Tibial artery (tissue), 4 donors: ENCODE results near the gene DGKI.
A peak's percentile ranks its signal among the peaks of the same experiment; 100 is the strongest.

Experiments used
- DNase-seq, 2 donors: peaks; one replicate each; pipeline ENCODE4 v3.0.0-alpha.2; 2019
- H3K27ac ChIP-seq, 2 donors: fragments of 200-600 bp; sonication (generic) in 1 of 2; 1 replicate in 1 of 2; 2 replicates in 1 of 2; pipeline ENCODE4 v1.5.1; 2018 to 2019; ENCODE audit warnings: mild to moderate bottlenecking in 1 of 2
- H3K27me3 ChIP-seq, 2 donors: fragments of 200-600 bp; sonication (generic) in 1 of 2; one replicate each; pipeline versions ENCODE4 v1.5.1 to v1.6.0; 2016 to 2019
- H3K36me3 ChIP-seq, 3 donors: fragments of 200-600 bp; sonication (generic) in 2 of 3; one replicate each; pipeline ENCODE4 v1.5.1; 2016 to 2019; ENCODE audit warnings: mild to moderate bottlenecking in 2 of 3
- H3K4me1 ChIP-seq, 4 donors: fragments of 200-600 bp; sonication (generic) in 2 of 4; 1 replicate in 3 of 4; 2 replicates in 1 of 4; pipeline ENCODE4 v1.5.1; 2016 to 2019
- H3K4me3 ChIP-seq, 2 donors: fragments of 200-600 bp; sonication (generic) in 1 of 2; 1 replicate in 1 of 2; 2 replicates in 1 of 2; pipeline ENCODE4 v1.5.1; 2018 to 2019; ENCODE audit warnings: mild to moderate bottlenecking in 2 of 2
- H3K9me3 ChIP-seq, 3 donors: fragments of 200-600 bp; sonication (generic) in 1 of 3; one replicate each; pipeline ENCODE4 v1.5.1; 2016 to 2019
- intact Hi-C: fragments of 100-400 bp; cut with DNase I; formaldehyde crosslinking; loops from one replicate; pipeline ENCODE4 v1.15.0; 2023; ENCODE audit warnings: low total_unique reads
- TF ChIP-seq, protein P1 (sequence below), 2 experiments: fragments of 200-600 bp in 1 of 2; fragments of 450-650 bp in 1 of 2; IDR thresholded peaks; one replicate each; pipeline ENCODE4 v1.5.1; 2017 to 2019; ENCODE audit warnings: antibody characterized with exemption in 2 of 2, mild to moderate bottlenecking in 1 of 2, moderate library complexity in 1 of 2

The DGKI gene

DNA sequence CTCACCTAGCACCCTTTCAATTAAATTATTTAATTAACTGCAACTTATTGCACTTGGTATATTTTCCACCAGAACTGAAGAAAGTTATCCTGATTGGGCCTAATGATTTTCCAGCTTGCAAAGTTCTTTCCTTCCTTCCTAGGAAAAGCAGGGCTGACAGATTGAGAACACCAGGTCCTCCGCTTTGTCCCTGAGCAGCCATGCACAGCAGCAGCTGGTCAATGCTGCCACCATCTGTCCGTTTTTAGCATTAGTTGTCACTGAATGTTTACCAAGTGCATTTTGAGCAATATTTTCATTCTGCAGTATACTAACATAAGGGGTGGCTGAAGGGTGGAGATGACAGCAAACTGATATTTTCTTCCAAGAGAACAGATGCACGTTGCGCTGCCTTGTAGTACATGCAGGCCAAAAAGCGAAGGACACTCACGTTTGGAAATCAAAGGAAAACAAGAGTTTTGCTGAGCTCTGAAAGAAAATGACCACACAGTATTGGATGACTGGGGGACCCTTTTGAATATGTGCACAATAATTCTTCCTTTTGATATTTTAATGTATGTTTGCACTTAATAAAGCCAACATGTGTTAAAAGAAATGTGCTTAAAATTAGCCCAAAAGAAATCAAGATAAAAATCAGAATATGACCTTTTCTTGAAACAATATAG, 254.4 kb downstream of the DGKI start:
- TF ChIP-seq, protein P1, sequence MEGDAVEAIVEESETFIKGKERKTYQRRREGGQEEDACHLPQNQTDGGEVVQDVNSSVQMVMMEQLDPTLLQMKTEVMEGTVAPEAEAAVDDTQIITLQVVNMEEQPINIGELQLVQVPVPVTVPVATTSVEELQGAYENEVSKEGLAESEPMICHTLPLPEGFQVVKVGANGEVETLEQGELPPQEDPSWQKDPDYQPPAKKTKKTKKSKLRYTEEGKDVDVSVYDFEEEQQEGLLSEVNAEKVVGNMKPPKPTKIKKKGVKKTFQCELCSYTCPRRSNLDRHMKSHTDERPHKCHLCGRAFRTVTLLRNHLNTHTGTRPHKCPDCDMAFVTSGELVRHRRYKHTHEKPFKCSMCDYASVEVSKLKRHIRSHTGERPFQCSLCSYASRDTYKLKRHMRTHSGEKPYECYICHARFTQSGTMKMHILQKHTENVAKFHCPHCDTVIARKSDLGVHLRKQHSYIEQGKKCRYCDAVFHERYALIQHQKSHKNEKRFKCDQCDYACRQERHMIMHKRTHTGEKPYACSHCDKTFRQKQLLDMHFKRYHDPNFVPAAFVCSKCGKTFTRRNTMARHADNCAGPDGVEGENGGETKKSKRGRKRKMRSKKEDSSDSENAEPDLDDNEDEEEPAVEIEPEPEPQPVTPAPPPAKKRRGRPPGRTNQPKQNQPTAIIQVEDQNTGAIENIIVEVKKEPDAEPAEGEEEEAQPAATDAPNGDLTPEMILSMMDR (IDR thresholded peaks at IDR 0.05) = peak; percentile 49 to 52
- DNase-seq = peak in 1 of 2 donors; percentile 38
- Histone ChIP-seq H3K27ac (no peak overlapping the region), H3K4me3 (no peak overlapping the region), H3K9me3 (no peaks in the 10 kb centered on the region), H3K4me1 (peaks cover 0 to 7% (median 2%) of the 10 kb centered on the region in 4 donors), H3K36me3 (no peaks in the 10 kb centered on the region), H3K27me3 (no peaks in the 10 kb centered on the region)
- intact Hi-C loops = no loop called here

DNA sequence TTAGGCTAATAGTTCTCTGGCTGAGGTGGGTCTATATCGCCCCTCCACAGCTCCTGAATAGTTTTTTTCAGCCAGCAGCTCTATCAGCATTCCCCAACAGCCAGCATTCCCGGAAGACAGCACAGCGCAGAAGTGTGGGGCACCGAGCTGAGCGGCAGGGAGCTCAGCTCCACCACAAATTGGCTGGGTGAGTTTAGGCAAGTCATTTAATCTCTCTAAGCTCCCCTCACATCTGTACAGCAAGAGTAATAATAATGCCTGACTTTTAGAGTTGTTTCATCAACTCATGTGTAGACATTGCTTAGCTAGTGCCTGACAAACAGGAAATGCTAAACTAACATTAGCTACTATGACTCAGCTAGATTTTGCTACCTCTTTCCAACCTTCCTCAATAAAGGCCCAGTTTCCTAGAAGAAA, 255.3 kb downstream of the DGKI start:
- Histone ChIP-seq H3K27me3 (no peaks in the 10 kb centered on the region), H3K4me1 (peaks cover 0 to 7% (median 2%) of the 10 kb centered on the region in 4 donors), H3K9me3 (no peaks in the 10 kb centered on the region), H3K27ac (no peak overlapping the region), H3K4me3 (no peak overlapping the region), H3K36me3 (no peaks in the 10 kb centered on the region)
- TF ChIP-seq, protein P1 (IDR thresholded peaks at IDR 0.05) = no peak
- intact Hi-C loops = no loop called here
- no peak for DNase-seq

DNA sequence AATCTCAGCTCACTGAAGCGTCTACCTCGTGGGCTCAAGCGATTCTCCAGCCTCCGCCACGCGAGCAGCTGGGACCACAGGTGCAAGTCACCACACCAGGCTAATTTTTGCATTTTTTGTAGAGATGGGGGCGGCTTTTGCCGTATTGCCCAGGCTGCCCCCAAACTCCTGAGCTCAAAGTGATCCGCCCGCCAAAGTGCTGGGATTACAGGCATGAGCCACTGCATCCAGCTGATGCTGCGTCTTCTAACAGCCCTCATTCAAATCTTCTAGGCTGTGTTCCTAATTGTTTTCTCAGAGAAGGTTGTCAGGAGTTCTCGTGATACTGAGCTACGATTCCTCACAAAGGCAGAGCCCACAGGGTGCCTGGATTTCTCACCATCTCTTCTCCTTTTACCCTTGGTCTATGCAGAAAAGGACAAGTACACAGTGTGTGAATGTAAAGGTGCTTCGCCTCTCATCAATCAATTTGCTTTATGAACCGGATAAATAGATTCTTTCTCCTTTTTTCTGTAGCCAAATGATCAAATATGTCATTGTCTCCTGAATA, 255.9 kb downstream of the DGKI start:
- Histone ChIP-seq H3K4me1 (peaks cover 0 to 7% (median 2%) of the 10 kb centered on the region in 4 donors), H3K4me3 (no peak overlapping the region), H3K27me3 (no peaks in the 10 kb centered on the region), H3K36me3 (no peaks in the 10 kb centered on the region), H3K9me3 (no peaks in the 10 kb centered on the region), H3K27ac (no peak overlapping the region)
- no peak for DNase-seq
- TF ChIP-seq, protein P1 (IDR thresholded peaks at IDR 0.05) = no peak
- intact Hi-C loops = no loop called here

DNA sequence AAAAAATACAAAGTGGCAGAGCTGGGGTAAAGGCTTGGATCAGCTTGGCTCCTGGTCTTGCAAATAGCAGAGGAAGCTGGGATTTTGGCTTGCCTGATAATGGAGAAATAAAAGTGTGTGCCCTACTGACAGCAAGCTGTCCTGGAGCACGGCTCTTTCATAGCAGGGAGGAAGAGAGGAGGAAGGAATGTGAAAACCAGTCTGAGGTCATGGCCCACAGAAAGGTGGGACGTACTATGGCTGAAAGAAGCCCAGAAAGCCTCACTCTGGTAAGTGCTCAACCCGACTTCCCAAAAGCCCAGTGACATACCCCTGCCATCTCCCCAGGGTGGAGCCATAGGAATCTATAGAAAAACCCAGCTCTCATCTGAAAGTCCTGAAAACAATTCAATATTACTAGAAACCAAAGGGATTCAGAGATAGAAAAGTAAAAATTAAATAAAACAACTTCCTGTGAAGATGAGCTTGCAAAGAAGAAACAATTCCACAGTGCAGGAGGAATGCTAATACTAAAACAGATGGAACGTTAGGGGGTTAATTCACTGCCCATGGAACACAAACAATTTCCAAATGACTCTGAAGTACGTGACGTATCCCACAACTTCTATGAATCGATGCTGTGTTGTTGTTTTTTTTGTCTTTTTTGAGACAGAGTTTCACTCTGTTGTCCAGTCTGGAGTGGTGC, 256.6 kb downstream of the DGKI start:
- H3K9me3 ChIP-seq = no peaks in the 10 kb centered on the region
- H3K4me3 ChIP-seq = no peak overlapping the region
- H3K36me3 ChIP-seq = no peaks in the 10 kb centered on the region
- TF ChIP-seq, protein P1 (IDR thresholded peaks at IDR 0.05) = no peak
- no peak for DNase-seq
- no peaks in the 10 kb centered on the region for H3K27me3 ChIP-seq
- peaks cover 0 to 7% (median 2%) of the 10 kb centered on the region in 4 donors for H3K4me1 ChIP-seq
- intact Hi-C loops = no loop called here
- H3K27ac ChIP-seq = no peak overlapping the region

DNA sequence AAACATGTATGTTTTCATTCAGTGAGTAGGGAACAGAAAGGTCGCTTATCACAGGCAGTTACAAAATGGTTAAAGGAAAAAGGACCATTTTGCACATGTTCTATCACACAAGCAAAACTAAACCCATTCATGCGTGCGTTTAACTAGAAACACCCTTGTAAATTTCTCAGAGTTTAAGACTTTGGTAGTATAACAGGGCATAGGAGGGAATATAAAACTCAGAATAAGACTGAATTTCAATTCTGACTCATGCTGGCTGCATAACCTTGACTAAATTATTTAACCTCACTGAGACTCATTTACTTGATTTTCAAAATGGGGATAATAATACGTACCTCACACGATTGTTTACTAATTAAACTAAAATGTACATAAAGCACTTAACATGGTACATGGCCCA, 259.4 kb downstream of the DGKI start:
- H3K4me1 ChIP-seq = peaks cover 0 to 7% (median 2%) of the 10 kb centered on the region in 4 donors
- no peaks in the 10 kb centered on the region for H3K36me3 ChIP-seq
- H3K27me3 ChIP-seq = no peaks in the 10 kb centered on the region
- no peak overlapping the region for H3K4me3 ChIP-seq
- no peak for DNase-seq
- no peak overlapping the region for H3K27ac ChIP-seq
- intact Hi-C loops = no loop called here
- H3K9me3 ChIP-seq = no peaks in the 10 kb centered on the region
- TF ChIP-seq, protein P1 (IDR thresholded peaks at IDR 0.05) = no peak
